Measurements from ENCODE around the gene B3GALT5. TPM values are rescaled to one million over a fixed set of nuclear protein-coding genes. Genes with fewer than 3 reads are reported as not detected.

B3GALT5 gene
- total RNA-seq, 2 donors from 2014 or later = 2.5 to 6.1 TPM

DNA sequence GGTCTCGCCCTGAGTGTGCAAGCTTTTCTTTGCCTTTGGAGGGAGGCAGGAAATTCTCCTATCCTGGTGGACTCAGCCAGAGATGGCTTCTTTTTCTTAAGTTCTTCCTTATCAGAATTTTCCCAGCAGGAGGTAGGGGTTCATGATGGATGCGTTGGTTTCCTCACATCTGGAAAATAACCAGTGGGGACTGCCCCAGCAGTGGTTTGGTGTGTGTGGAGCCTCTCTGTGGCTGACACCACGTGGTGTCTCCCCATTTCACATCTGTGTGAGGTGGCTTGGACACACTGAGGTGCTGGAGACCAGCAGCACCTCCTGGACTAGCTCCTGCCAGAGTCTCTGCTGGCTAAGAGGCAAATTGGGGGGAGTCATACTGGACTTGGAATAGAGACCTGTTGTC is 32.6 kb downstream of the B3GALT5 start:
- Histone ChIP-seq H3K27ac (ENCODE audit: low read depth, low read length) (no peak overlapping the region), H3K27me3 (ENCODE audit: control insufficient read depth, insufficient read depth, low read length, poor library complexity, severe bottlenecking) (no peaks in the 10 kb centered on the region), H3K9me3 (ENCODE audit: control insufficient read depth, low read length) (no peaks in the 10 kb centered on the region), H3K9ac (ENCODE audit: extremely low read depth, low read length, poor library complexity, severe bottlenecking) (no peak overlapping the region), H3K36me3 (ENCODE audit: control insufficient read depth, insufficient read depth, low read length) (no peaks in the 10 kb centered on the region), H3K4me1 (ENCODE audit: control insufficient read depth, insufficient read depth, low read length) (peaks cover 7% of the 10 kb centered on the region), H3K4me3 (ENCODE audit: low read length) (no peak overlapping the region)
- H3K36me3 Mint-ChIP-seq (ENCODE audit: low read depth) = peaks cover 15% of the 10 kb centered on the region
- H3K9me3 Mint-ChIP-seq = no peaks in the 10 kb centered on the region
- TF ChIP-seq, protein P1, sequence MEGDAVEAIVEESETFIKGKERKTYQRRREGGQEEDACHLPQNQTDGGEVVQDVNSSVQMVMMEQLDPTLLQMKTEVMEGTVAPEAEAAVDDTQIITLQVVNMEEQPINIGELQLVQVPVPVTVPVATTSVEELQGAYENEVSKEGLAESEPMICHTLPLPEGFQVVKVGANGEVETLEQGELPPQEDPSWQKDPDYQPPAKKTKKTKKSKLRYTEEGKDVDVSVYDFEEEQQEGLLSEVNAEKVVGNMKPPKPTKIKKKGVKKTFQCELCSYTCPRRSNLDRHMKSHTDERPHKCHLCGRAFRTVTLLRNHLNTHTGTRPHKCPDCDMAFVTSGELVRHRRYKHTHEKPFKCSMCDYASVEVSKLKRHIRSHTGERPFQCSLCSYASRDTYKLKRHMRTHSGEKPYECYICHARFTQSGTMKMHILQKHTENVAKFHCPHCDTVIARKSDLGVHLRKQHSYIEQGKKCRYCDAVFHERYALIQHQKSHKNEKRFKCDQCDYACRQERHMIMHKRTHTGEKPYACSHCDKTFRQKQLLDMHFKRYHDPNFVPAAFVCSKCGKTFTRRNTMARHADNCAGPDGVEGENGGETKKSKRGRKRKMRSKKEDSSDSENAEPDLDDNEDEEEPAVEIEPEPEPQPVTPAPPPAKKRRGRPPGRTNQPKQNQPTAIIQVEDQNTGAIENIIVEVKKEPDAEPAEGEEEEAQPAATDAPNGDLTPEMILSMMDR (conservative IDR thresholded peaks at IDR 0.05) = no peak
- DNase-seq = peak; percentile 35
- no peak overlapping the region for H3K4me3 Mint-ChIP-seq
- peaks cover 23% of the 10 kb centered on the region for H3K4me1 Mint-ChIP-seq
- 84 to 100% methylated on average over 1 to 3 of the region's 3 CpGs for WGBS, 2 experiments (ENCODE audit: insufficient coverage in 1 of 2, insufficient read length in 1 of 2)
- H3K27ac Mint-ChIP-seq = no peak overlapping the region
- no peaks in the 10 kb centered on the region for H3K27me3 Mint-ChIP-seq (ENCODE audit: insufficient read depth)

- no peak overlapping the region for H3K4me3 ChIP-seq (ENCODE audit: low read length)
- H3K9me3 ChIP-seq (ENCODE audit: control insufficient read depth, low read length) = no peaks in the 10 kb centered on the region
- no peak overlapping the region for H3K4me3 Mint-ChIP-seq
- H3K4me1 ChIP-seq (ENCODE audit: control insufficient read depth, insufficient read depth, low read length) = peaks cover 7% of the 10 kb centered on the region
- no peaks in the 10 kb centered on the region for H3K36me3 ChIP-seq (ENCODE audit: control insufficient read depth, insufficient read depth, low read length)
- 91 to 92% methylated on average over 4 to 6 of the region's 6 CpGs for WGBS, 2 experiments (ENCODE audit: insufficient coverage in 1 of 2, insufficient read length in 1 of 2)
- H3K27ac Mint-ChIP-seq = no peak overlapping the region
- peaks cover 21% of the 10 kb centered on the region for H3K4me1 Mint-ChIP-seq
- H3K27me3 ChIP-seq (ENCODE audit: control insufficient read depth, insufficient read depth, low read length, poor library complexity, severe bottlenecking) = no peaks in the 10 kb centered on the region
- DNase-seq = peak; percentile 41
- H3K9me3 Mint-ChIP-seq = no peaks in the 10 kb centered on the region
- no peak overlapping the region for H3K27ac ChIP-seq (ENCODE audit: low read depth, low read length)
- TF ChIP-seq, protein P1 (conservative IDR thresholded peaks at IDR 0.05) = no peak
- H3K9ac ChIP-seq (ENCODE audit: extremely low read depth, low read length, poor library complexity, severe bottlenecking) = no peak overlapping the region
- H3K27me3 Mint-ChIP-seq (ENCODE audit: insufficient read depth) = no peaks in the 10 kb centered on the region
- H3K36me3 Mint-ChIP-seq (ENCODE audit: low read depth) = peaks cover 32% of the 10 kb centered on the region
These were observed 34.7 kb downstream of the B3GALT5 start for GRCh38 chr21:39647476-39647875.

- DNase-seq = no peak
- peaks cover 5% of the 10 kb centered on the region for H3K9me3 Mint-ChIP-seq
- Histone ChIP-seq H3K4me1 (ENCODE audit: control insufficient read depth, insufficient read depth, low read length) (peaks cover 2% of the 10 kb centered on the region), H3K9ac (ENCODE audit: extremely low read depth, low read length, poor library complexity, severe bottlenecking) (no peak overlapping the region), H3K4me3 (ENCODE audit: low read length) (no peak overlapping the region), H3K27me3 (ENCODE audit: control insufficient read depth, insufficient read depth, low read length, poor library complexity, severe bottlenecking) (no peaks in the 10 kb centered on the region), H3K9me3 (ENCODE audit: control insufficient read depth, low read length) (peaks cover 11% of the 10 kb centered on the region), H3K27ac (ENCODE audit: low read depth, low read length) (no peak overlapping the region), H3K36me3 (ENCODE audit: control insufficient read depth, insufficient read depth, low read length) (no peaks in the 10 kb centered on the region)
- no peak overlapping the region for H3K4me3 Mint-ChIP-seq
- H3K36me3 Mint-ChIP-seq (ENCODE audit: low read depth) = peaks cover 43% of the 10 kb centered on the region
- WGBS, 2 experiments (ENCODE audit: insufficient coverage in 1 of 2, insufficient read length in 1 of 2) = 67 to 89% methylated on average over 2 to 6 of the region's 6 CpGs
- peaks cover 15% of the 10 kb centered on the region for H3K4me1 Mint-ChIP-seq
- TF ChIP-seq, protein P1 (conservative IDR thresholded peaks at IDR 0.05) = no peak
- no peaks in the 10 kb centered on the region for H3K27me3 Mint-ChIP-seq (ENCODE audit: insufficient read depth)
- peak overlapping the region; percentile 73 for H3K27ac Mint-ChIP-seq
These were observed 36.1 kb downstream of the B3GALT5 start for GRCh38 chr21:39648879-39649278.

Data from endodermal cell (in vitro differentiated cells).